OCI-LY1 (cell line): ENCODE measurements around the gene KIFC3.
"Not testable (repeated sequence)": the region's sequence is repeated elsewhere in the genome, so short reads cannot be mapped to it uniquely, and the experiment has no call there.

Experiments used
- CTCF ChIP-seq: fragments of 200-600 bp; sonication (generic), shearing (Covaris generic); IDR thresholded peaks from 2 replicates; pipeline ENCODE4 v1.5.1; 2017; ENCODE audit warnings: mild to moderate bottlenecking, antibody characterized with exemption, low read length, moderate library complexity, mixed read lengths
- EZH2 ChIP-seq: fragments of 200-600 bp; sonication (generic), shearing (Covaris generic); IDR thresholded peaks from 2 replicates; pipeline ENCODE4 v1.8.0; 2017; ENCODE audit warnings: borderline replicate concordance, mixed run types, mild to moderate bottlenecking, antibody characterized with exemption, low read length, moderate library complexity, mixed read lengths

DNA sequence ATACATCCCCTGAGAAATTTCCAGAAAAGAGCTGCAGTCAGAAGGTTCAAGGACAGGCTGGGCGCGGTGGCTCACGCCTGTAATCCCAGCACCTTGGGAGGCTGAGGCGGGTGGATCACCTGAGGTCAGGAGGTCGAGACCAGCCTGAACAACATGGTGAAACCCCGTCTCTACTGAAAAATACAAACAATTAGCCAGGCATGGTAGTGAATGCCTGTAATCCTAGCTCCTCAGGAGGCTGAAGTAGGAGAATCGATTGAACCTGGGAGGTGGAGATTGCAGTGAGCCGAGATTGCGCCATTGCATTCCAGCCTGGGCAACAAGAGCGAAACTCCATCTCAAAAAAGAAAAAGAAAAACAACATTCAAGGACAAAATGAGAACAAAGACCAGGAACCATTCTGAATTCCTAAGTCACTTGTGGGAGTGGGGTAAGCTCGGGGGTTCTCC is 19.7 kb downstream of the KIFC3 start:
- TF ChIP-seq CTCF, EZH2: not testable (repeated sequence)
